Smooth muscle cell (in vitro differentiated cells): ENCODE data around the gene VPS41. TPM values are rescaled to one million over a fixed set of nuclear protein-coding genes. Genes with fewer than 3 reads are reported as not detected.

ENCODE experiments used
- DNase-seq: peaks from one replicate; lab custom pipeline; 2025; ENCODE audit not compliant: unreplicated experiment; lab: John Stamatoyannopoulos, UW
- H2AFZ ChIP-seq: fragments of 200-600 bp; sonication (generic); 2 replicates; pipeline ENCODE4 v1.6.0; 2016; ENCODE audit warnings: antibody characterized with exemption, low read depth, mild to moderate bottlenecking
- H3F3A ChIP-seq: fragments of 200-600 bp; sonication (generic); 2 replicates; pipeline ENCODE4 v1.6.0; 2017; ENCODE audit warnings: antibody characterized with exemption, low read depth
- H3K27ac ChIP-seq: fragments of 200-600 bp; sonication (generic); 2 replicates; pipeline ENCODE4 v1.5.1; 2016; ENCODE audit warnings: low read depth, mild to moderate bottlenecking
- H3K27me3 ChIP-seq: fragments of 200-600 bp; sonication (generic); 2 replicates; pipeline ENCODE4 v1.6.1; 2016; ENCODE audit warnings: low read depth, mild to moderate bottlenecking
- H3K36me3 ChIP-seq: fragments of 200-600 bp; sonication (generic); 2 replicates; pipeline ENCODE4 v1.5.1; 2016; ENCODE audit warnings: low read depth
- H3K4me1 ChIP-seq: fragments of 200-600 bp; sonication (generic); 2 replicates; pipeline ENCODE4 v1.5.1; 2016; ENCODE audit warnings: low read depth
- H3K4me2 ChIP-seq: fragments of 200-600 bp; sonication (generic); 2 replicates; pipeline ENCODE4 v1.6.0; 2016; ENCODE audit warnings: mild to moderate bottlenecking
- H3K4me3 ChIP-seq: fragments of 200-600 bp; sonication (generic); 2 replicates; pipeline ENCODE4 v1.5.1; 2016; ENCODE audit warnings: mild to moderate bottlenecking
- H3K79me2 ChIP-seq: fragments of 200-600 bp; sonication (generic); 2 replicates; pipeline ENCODE4 v1.6.0; 2016; ENCODE audit warnings: low read depth, mild to moderate bottlenecking
- H3K9ac ChIP-seq: fragments of 200-600 bp; sonication (generic); 2 replicates; pipeline ENCODE4 v1.6.0; 2016; ENCODE audit warnings: low read depth
- H3K9me3 ChIP-seq: fragments of 200-600 bp; sonication (generic); replicated peaks from 2 replicates; pipeline ENCODE4 v1.5.1; 2016; ENCODE audit warnings: low read depth
- H4K20me1 ChIP-seq: fragments of 200-600 bp; sonication (generic); 2 replicates; pipeline ENCODE4 v1.6.0; 2016; ENCODE audit warnings: low read depth
- CTCF ChIP-seq: fragments of 200-600 bp; sonication (generic); IDR thresholded peaks from 2 replicates; pipeline ENCODE4 v1.5.1; 2017; ENCODE audit warnings: borderline replicate concordance, mild to moderate bottlenecking, antibody characterized with exemption; ENCODE audit not compliant: insufficient read depth, poor library complexity, severe bottlenecking
- WGBS: methylation state at CpG from one replicate; pipeline ENCODE4 v1.1.7; 2016; ENCODE audit warnings: low lambda C conversion rate; 5-methylcytosine and 5-hydroxymethylcytosine counted together
- polyA plus RNA-seq: library from polyadenylated mRNA; unstranded; fragments of >200 nt; fragmentation: Nextera tagmentation; extraction: Ambion mirVana; gene quantifications from 2 replicates; pipeline ENCODE4 v1.2.1, GENCODE V29; 2016
- total RNA-seq: library from RNA; depleted of rRNA; stranded (reverse); fragments of >200 nt; gene quantifications from 2 replicates; pipeline ENCODE4 v1.2.3, GENCODE V29; 2014

The VPS41 gene
- total and polyA plus RNA-seq, 2 experiments from 2014 or later, result 22.1 to 39.7 TPM

GRCh38 chr7:38870147-38870546 is 38.8 kb downstream of the VPS41 start:
- Histone ChIP-seq H3K27ac (no peak overlapping the region), H2AFZ (no peak overlapping the region), H3K36me3 (no peaks in the 10 kb centered on the region), H3K79me2 (peaks cover 15% of the 10 kb centered on the region), H3K4me1 (no peaks in the 10 kb centered on the region), H3K27me3 (no peaks in the 10 kb centered on the region), H4K20me1 (peaks cover 13% of the 10 kb centered on the region), H3K9ac (no peak overlapping the region), H3K9me3 (no peaks in the 10 kb centered on the region), H3F3A (no peaks in the 10 kb centered on the region), H3K4me3 (no peak overlapping the region), H3K4me2 (no peak overlapping the region)
- no peak for DNase-seq
- WGBS, result 70% methylated on average over 3 of the region's 3 CpGs
- TF ChIP-seq CTCF, result no peak

GRCh38 chr7:38863601-38864291 is 45.2 kb downstream of the VPS41 start:
- no peak for DNase-seq

GRCh38 chr7:38862666-38863065 is 46.3 kb downstream of the VPS41 start:
- H4K20me1 ChIP-seq, result no peaks in the 10 kb centered on the region
- H3F3A ChIP-seq, result no peaks in the 10 kb centered on the region
- peaks cover 5% of the 10 kb centered on the region for H3K4me1 ChIP-seq
- no peak for DNase-seq
- H3K27me3 ChIP-seq, result no peaks in the 10 kb centered on the region
- WGBS, result 71% methylated on average over 3 of the region's 3 CpGs
- H3K9me3 ChIP-seq, result no peaks in the 10 kb centered on the region
- no peaks in the 10 kb centered on the region for H3K79me2 ChIP-seq
- H3K27ac ChIP-seq, result no peak overlapping the region
- no peak overlapping the region for H3K9ac ChIP-seq
- H3K36me3 ChIP-seq, result no peaks in the 10 kb centered on the region
- no peak overlapping the region for H2AFZ ChIP-seq
- TF ChIP-seq CTCF, result no peak
- H3K4me3 ChIP-seq, result no peak overlapping the region
- H3K4me2 ChIP-seq, result no peak overlapping the region

More at GRCh38 chr7:38863601-38864291, 45.2 kb downstream of the VPS41 start:
- Histone ChIP-seq H3K4me2 (peak overlapping the region; percentile 34), H3K9ac (peak overlapping the region; percentile 63), H2AFZ (no peak overlapping the region), H3F3A (no peaks in the 10 kb centered on the region), H3K9me3 (no peaks in the 10 kb centered on the region), H3K79me2 (no peaks in the 10 kb centered on the region), H3K4me3 (peak overlapping the region; percentile 23), H3K4me1 (peaks cover 5% of the 10 kb centered on the region), H3K36me3 (no peaks in the 10 kb centered on the region), H4K20me1 (no peaks in the 10 kb centered on the region), H3K27me3 (no peaks in the 10 kb centered on the region), H3K27ac (peak overlapping the region; percentile 91)
- 75% methylated on average over 7 of the region's 7 CpGs for WGBS
- TF ChIP-seq CTCF, result no peak
